Right lobe of liver (tissue), 6 donors: ENCODE data around the gene KCNG3. TPM values are rescaled to one million over a fixed set of nuclear protein-coding genes. Genes with fewer than 3 reads are reported as not detected.

Experiments
- ATAC-seq, 4 donors: fragments of 200-7000 bp; cut with Tn5 transposase; one replicate each; pipeline ENCODE4 v1.9.1; 2020; ENCODE audit warnings: mild to moderate bottlenecking in 4 of 4, moderate library complexity in 4 of 4
- DNase-seq, 3 donors: peaks; one replicate each; pipeline ENCODE4 v3.0.0-alpha.2; 2020
- H3K27ac ChIP-seq, 3 donors: fragments of 200-600 bp; one replicate each; pipeline ENCODE4 v1.8.0; 2022
- H3K27me3 ChIP-seq, 2 donors: fragments of 200-600 bp; one replicate each; pipeline ENCODE4 v1.8.0; 2022
- H3K36me3 ChIP-seq, 4 donors: fragments of 200-600 bp; sonication (generic) in 1 of 4; one replicate each; pipeline versions ENCODE4 v1.5.1 to v1.8.0; 2017 to 2022; ENCODE audit warnings: control low read depth in 1 of 4
- H3K4me1 ChIP-seq, 4 donors: fragments of 200-600 bp; sonication (generic) in 1 of 4; one replicate each; pipeline versions ENCODE4 v1.5.1 to v1.8.0; 2017 to 2022; ENCODE audit warnings: control low read depth in 1 of 4
- H3K4me3 ChIP-seq, 3 donors: fragments of 200-600 bp; one replicate each; pipeline ENCODE4 v1.8.0; 2022
- H3K9me3 ChIP-seq, 4 donors: fragments of 200-600 bp; sonication (generic) in 1 of 4; one replicate each; pipeline versions ENCODE4 v1.5.1 to v1.8.0; 2017 to 2022; ENCODE audit warnings: control low read depth in 1 of 4
- CTCF ChIP-seq, 4 donors: fragments of 200-600 bp in 3 of 4; fragments of 450-650 bp in 1 of 4; IDR thresholded peaks; one replicate each; pipeline versions ENCODE4 v1.5.1 to v1.8.0; 2016 to 2022; ENCODE audit warnings: antibody characterized with exemption in 4 of 4, mild to moderate bottlenecking in 2 of 4
- POLR2A ChIP-seq: fragments of 450-650 bp; IDR thresholded peaks from one replicate; pipeline ENCODE4 v1.6.1; 2017; ENCODE audit warnings: antibody characterized with exemption, mild to moderate bottlenecking
- WGBS: methylation state at CpG from one replicate; pipeline ENCODE4 v1.1.6; 2018; ENCODE audit warnings: low coverage, low lambda C conversion rate; ENCODE audit not compliant: insufficient coverage; ENCODE audit errors: missing lambda C conversion rate; 5-methylcytosine and 5-hydroxymethylcytosine counted together
- intact Hi-C, 2 donors: fragments of 100-400 bp; cut with DNase I; formaldehyde crosslinking; loops; one replicate each; pipeline versions ENCODE4 v1.11.2 to v1.14.1; 2022
- total RNA-seq, 6 experiments: library from RNA; depleted of rRNA in 2 of 6; stranded (reverse); fragments of >200 nt in 2 of 6; fragmentation: NEBNext Ultra II Directional in 3 of 6; extraction: Animal tissue kit (Norgen Biotek cat#: 25700) in 3 of 6; gene quantifications; one replicate each; pipeline versions ENCODE4 v1.1.0 to v1.2.4, GENCODE V29; 2016 to 2023
- donor health status: DM: no; HTN: yes; CAD: no.
- donor health status: DM: no; HTN: no; CAD: no.
- donor health status: DM: no; HTN: no; CAD: no.
- donor health status: DM: no; HTN: yes; CAD: no.
- donor health status: DM: no; HTN: yes; CAD: no.

Gene KCNG3
- total RNA-seq, 6 experiments from 2014 or later, result 0.06 TPM; not detected in 5

- no peak overlapping the region for H3K4me3 ChIP-seq
- H3K27ac ChIP-seq, result no peak overlapping the region
- no peaks in the 10 kb centered on the region for H3K27me3 ChIP-seq
- ATAC-seq, result no peak
- H3K9me3 ChIP-seq, result no peaks in the 10 kb centered on the region
- DNase-seq, result no peak
- no peaks in the 10 kb centered on the region for H3K4me1 ChIP-seq
- intact Hi-C loops, result no loop called here
- no peaks in the 10 kb centered on the region for H3K36me3 ChIP-seq
- 74% methylated on average over 4 of the region's 5 CpGs for WGBS
- TF ChIP-seq CTCF (IDR thresholded peaks at IDR 0.05), result no peak
- no peak for TF ChIP-seq POLR2A
Observed at GRCh38 chr2:42443718-42444399, 49.9 kb downstream of the KCNG3 start.

GRCh38 chr2:42442774-42443173 is 51.0 kb downstream of the KCNG3 start:
- no peaks in the 10 kb centered on the region for H3K36me3 ChIP-seq
- H3K27ac ChIP-seq, result no peak overlapping the region
- no peaks in the 10 kb centered on the region for H3K27me3 ChIP-seq
- no peaks in the 10 kb centered on the region for H3K4me1 ChIP-seq
- ATAC-seq (no peak), DNase-seq (no peak)
- TF ChIP-seq CTCF (IDR thresholded peaks at IDR 0.05) (no peak), POLR2A (no peak)
- no peaks in the 10 kb centered on the region for H3K9me3 ChIP-seq
- WGBS, result 59% methylated on average over 2 of the region's 2 CpGs
- intact Hi-C loops, result no loop called here
- no peak overlapping the region for H3K4me3 ChIP-seq

GRCh38 chr2:42438685-42439084 is 55.1 kb downstream of the KCNG3 start:
- Histone ChIP-seq H3K9me3 (no peaks in the 10 kb centered on the region), H3K4me1 (no peaks in the 10 kb centered on the region), H3K27me3 (no peaks in the 10 kb centered on the region), H3K27ac (no peak overlapping the region), H3K36me3 (no peaks in the 10 kb centered on the region), H3K4me3 (no peak overlapping the region)
- intact Hi-C loops, result no loop called here
- DNase-seq, result no peak
- no peak for ATAC-seq
- no peak for TF ChIP-seq CTCF (IDR thresholded peaks at IDR 0.05)
- no peak for TF ChIP-seq POLR2A

GRCh38 chr2:42436370-42436769 is 57.4 kb downstream of the KCNG3 start:
- H3K4me1 ChIP-seq, result no peaks in the 10 kb centered on the region
- H3K9me3 ChIP-seq, result no peaks in the 10 kb centered on the region
- no peak for DNase-seq
- no peak overlapping the region for H3K27ac ChIP-seq
- intact Hi-C loops, result no loop called here
- no peak overlapping the region for H3K4me3 ChIP-seq
- H3K36me3 ChIP-seq, result no peaks in the 10 kb centered on the region
- WGBS, result 64% methylated on average over 2 of the region's 2 CpGs
- ATAC-seq, result no peak
- TF ChIP-seq POLR2A, result no peak
- TF ChIP-seq CTCF (IDR thresholded peaks at IDR 0.05), result no peak
- no peaks in the 10 kb centered on the region for H3K27me3 ChIP-seq

GRCh38 chr2:42435628-42436027 is 58.2 kb downstream of the KCNG3 start:
- TF ChIP-seq POLR2A (no peak), CTCF (IDR thresholded peaks at IDR 0.05) (no peak)
- WGBS, result 43% methylated on average over 2 of the region's 2 CpGs
- H3K9me3 ChIP-seq, result no peaks in the 10 kb centered on the region
- no peak overlapping the region for H3K4me3 ChIP-seq
- peak in 1 of 4 donors; percentile 30 for ATAC-seq
- no peak for DNase-seq
- H3K27me3 ChIP-seq, result no peaks in the 10 kb centered on the region
- H3K4me1 ChIP-seq, result no peaks in the 10 kb centered on the region
- no peak overlapping the region for H3K27ac ChIP-seq
- no peaks in the 10 kb centered on the region for H3K36me3 ChIP-seq
- intact Hi-C loops, result no loop called here
